GM12864 (cell line): ENCODE measurements around the gene AHNAK.

Experiments
- DNase-seq: peaks from one replicate; pipeline ENCODE4 v3.0.0-alpha.2; 2011; ENCODE audit warnings: low read depth
- H3K4me3 ChIP-seq: 2 replicates; pipeline ENCODE4 v1.5.1; 2011; ENCODE audit warnings: mild to moderate bottlenecking, low read depth, low read length, control low read depth
- TF ChIP-seq, protein P1 (sequence below): IDR thresholded peaks from 2 replicates; pipeline ENCODE4 v1.5.1; 2011; ENCODE audit warnings: low read depth, mild to moderate bottlenecking, moderate library complexity, low read length, control low read depth, inconsistent platforms; ENCODE audit errors: missing control alignments

AHNAK gene

DNA sequence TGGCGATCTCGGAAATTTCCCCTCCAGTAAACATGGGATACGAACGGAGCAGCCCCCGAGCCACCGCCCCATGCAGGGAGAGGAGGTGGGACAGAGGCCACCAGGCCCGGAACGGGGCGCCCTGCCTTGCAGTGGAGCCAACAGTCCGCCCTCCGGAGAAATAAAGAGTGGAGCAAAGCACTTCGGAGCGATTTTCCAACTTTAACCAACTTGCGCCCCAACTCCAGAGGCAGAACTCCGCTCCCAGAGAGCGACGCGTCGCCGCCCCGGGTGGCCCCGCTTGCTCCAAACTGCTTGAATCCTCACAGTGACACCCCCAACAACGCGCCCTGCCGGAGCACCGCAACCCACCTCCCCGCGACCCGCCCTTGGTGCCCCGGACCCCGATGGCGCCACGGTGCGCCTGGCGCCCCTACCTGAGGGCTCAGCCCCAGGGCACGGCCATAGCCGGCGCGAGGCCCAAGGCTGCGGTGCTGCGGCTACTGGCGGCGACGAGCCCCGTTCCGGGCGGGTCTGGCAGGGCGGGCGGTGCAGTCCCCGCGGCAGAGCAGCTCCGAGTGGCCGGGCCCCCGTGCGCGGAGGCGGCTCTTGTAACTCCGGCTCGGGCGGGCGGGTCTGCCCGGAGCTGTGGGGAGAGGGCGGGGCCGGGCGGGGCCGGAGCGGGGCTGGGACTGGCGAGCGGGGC is at the start of gene AHNAK:
Gene AHNAK (minus strand): TSS at position 563 of the 685 bp plus-strand sequence. CDS start 10,708 bp downstream, outside the sequence.
- no peak for DNase-seq

DNA sequence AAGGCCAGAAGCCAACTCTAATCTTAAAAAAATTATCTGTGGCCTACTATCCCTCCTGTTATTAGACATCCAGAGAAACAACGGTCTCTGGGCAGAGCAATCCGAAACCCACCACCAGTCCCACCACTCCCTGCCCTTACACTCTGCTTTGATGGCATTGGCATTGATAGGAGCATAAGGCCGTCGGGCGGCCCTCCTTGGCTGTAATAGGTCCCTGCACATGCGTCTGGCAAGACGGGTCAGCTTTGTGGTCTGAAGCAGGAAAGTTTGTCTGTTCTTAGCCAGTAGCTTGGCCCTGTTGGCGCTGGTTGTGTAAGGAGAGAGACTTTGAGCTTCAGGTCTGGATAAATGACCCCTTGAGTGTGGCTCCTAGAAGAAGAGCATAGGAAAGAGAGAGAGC is 48.5 kb upstream of the AHNAK start:
- TF ChIP-seq, protein P1, sequence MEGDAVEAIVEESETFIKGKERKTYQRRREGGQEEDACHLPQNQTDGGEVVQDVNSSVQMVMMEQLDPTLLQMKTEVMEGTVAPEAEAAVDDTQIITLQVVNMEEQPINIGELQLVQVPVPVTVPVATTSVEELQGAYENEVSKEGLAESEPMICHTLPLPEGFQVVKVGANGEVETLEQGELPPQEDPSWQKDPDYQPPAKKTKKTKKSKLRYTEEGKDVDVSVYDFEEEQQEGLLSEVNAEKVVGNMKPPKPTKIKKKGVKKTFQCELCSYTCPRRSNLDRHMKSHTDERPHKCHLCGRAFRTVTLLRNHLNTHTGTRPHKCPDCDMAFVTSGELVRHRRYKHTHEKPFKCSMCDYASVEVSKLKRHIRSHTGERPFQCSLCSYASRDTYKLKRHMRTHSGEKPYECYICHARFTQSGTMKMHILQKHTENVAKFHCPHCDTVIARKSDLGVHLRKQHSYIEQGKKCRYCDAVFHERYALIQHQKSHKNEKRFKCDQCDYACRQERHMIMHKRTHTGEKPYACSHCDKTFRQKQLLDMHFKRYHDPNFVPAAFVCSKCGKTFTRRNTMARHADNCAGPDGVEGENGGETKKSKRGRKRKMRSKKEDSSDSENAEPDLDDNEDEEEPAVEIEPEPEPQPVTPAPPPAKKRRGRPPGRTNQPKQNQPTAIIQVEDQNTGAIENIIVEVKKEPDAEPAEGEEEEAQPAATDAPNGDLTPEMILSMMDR = no peak
- DNase-seq = no peak
- no peak overlapping the region for H3K4me3 ChIP-seq

More for the DNA sequence above, at the start of gene AHNAK:
- TF ChIP-seq, protein P1 = no peak
- H3K4me3 ChIP-seq = peak within 1 kb of the TSS; percentile 59

GRCh38 chr11:62593434-62594044 is 46.9 kb upstream of the AHNAK start:
- no peak overlapping the region for H3K4me3 ChIP-seq
- TF ChIP-seq, protein P1 = peak; percentile 79
- DNase-seq = no peak

DNA sequence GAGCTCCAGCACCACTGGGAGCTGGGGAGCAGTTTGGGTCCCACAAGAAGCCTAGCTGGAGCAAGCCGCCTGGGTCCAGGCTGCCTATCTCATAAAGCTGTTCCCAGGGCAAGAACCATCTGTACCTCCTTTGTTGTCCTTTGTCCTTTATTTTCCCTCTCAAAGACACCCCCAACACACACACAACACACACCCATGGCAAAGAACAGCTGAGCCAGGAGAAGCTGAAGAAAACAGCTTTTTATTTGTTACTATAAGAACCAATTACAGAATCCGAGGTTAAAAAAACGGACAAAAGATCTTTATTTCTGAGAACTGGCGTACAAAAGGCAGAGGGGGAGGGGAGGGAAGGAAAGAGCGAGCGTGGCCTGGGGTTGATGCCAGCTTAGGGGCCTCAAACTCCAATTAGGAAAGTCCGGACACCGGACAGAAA is 46.4 kb upstream of the AHNAK start:
- TF ChIP-seq, protein P1 = no peak
- DNase-seq = no peak
- H3K4me3 ChIP-seq = no peak overlapping the region

DNA sequence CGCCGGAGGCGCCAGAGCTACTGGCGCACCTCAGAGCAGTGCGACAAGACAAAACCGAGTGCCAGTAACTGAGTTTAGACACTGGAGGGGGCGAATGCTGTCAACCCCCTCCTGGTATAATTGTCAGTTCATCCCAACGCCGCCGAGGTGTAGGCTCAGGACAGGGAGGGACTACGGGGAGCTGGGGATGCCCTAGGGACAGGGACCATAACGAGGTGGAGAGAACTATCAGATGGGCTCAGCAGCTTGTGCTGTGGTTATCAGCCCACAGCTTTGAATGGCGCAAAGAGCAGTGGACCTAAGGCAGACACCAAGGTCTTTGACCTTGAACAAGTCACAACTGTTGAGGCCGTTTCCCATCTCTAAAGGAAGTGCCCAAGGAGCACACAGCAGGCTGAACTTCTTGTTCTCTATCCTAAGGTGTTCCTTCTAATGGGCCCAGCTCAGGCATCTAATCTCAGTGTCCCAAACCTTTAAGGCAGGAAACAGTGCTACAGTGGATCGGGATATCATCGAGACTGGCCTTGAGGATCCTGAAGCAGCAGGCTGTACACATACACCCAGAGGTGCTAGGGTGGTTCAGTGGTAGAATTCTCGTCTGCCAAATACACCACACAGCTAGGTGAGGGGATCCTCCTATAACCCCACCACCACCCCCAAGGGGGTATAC is 45.7 kb upstream of the AHNAK start:
- TF ChIP-seq, protein P1 = no peak
- no peak for DNase-seq

DNA sequence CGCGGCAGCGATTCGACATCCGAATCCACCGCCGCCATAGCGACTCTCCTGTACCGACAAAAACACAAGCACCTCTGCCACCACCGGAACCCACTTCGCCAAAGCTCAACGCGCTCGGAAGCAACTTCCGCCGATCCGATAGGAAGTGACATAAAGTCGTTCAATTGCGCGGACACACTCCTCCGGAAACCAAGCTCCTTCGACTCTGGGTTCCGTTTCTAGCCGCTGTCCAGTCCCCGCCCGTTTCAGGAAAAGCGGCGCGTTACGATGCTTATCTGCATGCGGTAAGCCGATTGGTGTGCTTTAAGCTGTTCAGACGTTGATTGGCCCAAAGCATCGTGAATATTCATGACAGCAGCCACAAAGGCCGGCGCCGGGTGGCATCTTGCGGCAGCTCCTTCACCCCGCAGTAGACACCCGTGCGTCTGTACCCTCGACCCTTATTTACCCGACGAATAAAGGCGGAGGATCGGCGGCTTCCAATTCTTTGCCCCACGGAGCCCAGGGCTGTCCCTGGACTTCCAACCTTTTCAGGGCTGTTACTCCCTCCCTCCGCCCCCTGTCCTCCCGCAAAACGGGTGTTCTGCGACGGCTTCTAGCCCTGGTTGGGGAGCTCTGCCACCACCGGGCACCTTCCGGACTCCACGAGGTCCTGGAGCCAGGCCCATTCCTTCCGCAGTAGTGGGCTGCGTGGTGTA is 45.0 kb upstream of the AHNAK start, which contains the start of gene TUT1:
Gene TUT1 (minus strand): TSS at position 76 of the 698 bp plus-strand sequence. CDS start 38 bp downstream, at position 38.
- H3K4me3 ChIP-seq = peak within 1 kb of the TSS; percentile 90
- TF ChIP-seq, protein P1 = no peak
- DNase-seq = peak; percentile 99

More for the DNA sequence above, 45.7 kb upstream of the AHNAK start:
- peak overlapping the region; percentile 60 for H3K4me3 ChIP-seq
